ENCODE data around the gene MPPE1.

DNA sequence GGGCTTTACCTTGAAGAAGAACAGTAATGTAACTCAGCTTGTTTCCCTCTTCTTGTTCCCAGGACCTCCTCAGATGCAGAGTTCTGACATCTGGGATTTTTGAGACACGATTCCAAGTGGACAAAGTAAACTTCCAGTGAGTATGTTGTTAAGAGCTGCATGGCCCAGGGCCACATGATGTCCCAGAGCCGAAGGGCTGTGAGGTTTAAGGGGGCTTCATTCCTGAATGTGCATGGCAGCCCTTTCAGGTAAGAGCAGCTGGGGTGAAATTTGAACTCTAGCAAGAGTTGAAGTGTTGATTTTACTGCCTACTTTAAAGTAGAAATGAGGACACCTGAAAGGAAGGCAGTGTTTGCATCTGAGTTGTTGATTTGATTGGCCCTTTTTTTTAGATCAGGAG, 43.6 kb downstream of the MPPE1 start:
- TF ChIP-seq, protein P1, sequence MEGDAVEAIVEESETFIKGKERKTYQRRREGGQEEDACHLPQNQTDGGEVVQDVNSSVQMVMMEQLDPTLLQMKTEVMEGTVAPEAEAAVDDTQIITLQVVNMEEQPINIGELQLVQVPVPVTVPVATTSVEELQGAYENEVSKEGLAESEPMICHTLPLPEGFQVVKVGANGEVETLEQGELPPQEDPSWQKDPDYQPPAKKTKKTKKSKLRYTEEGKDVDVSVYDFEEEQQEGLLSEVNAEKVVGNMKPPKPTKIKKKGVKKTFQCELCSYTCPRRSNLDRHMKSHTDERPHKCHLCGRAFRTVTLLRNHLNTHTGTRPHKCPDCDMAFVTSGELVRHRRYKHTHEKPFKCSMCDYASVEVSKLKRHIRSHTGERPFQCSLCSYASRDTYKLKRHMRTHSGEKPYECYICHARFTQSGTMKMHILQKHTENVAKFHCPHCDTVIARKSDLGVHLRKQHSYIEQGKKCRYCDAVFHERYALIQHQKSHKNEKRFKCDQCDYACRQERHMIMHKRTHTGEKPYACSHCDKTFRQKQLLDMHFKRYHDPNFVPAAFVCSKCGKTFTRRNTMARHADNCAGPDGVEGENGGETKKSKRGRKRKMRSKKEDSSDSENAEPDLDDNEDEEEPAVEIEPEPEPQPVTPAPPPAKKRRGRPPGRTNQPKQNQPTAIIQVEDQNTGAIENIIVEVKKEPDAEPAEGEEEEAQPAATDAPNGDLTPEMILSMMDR (IDR thresholded peaks at IDR 0.05), result no peak
- no peak for TF ChIP-seq POLR2A (IDR thresholded peaks at IDR 0.05)

All from uterus (tissue), 2 donors.